Activated naive CD4-positive, alpha-beta T cell treated with anti-CD3 and anti-CD28 coated beads for 36 hours (primary cell): ENCODE measurements around the gene H19. TPM values are rescaled to one million over a fixed set of nuclear protein-coding genes. Genes with fewer than 3 reads are reported as not detected.

Source experiments
- CTCF ChIA-PET: fragments of 350-600 bp; sonication (Branson Sonifier 250); formaldehyde crosslinking; loops from one replicate; lab custom pipeline; 2021; ENCODE audit warnings: antibody characterized with exemption; lab: Charles Lee
- DNase-seq: peaks from one replicate; pipeline ENCODE4 v3.0.0-alpha.2; 2020
- H3K27ac Mint-ChIP-seq: one replicate; pipeline ENCODE4 v1.8.0; 2021; ENCODE audit warnings: mild to moderate bottlenecking, mixed read lengths
- H3K27me3 Mint-ChIP-seq: one replicate; pipeline ENCODE4 v1.8.0; 2021; ENCODE audit warnings: low read depth, mixed read lengths
- H3K36me3 Mint-ChIP-seq: one replicate; pipeline ENCODE4 v1.8.0; 2021; ENCODE audit warnings: low read depth, mixed read lengths
- H3K4me1 Mint-ChIP-seq: one replicate; pipeline ENCODE4 v1.8.0; 2021; ENCODE audit warnings: low read depth, mixed read lengths
- H3K4me3 Mint-ChIP-seq: one replicate; pipeline ENCODE4 v1.8.0; 2021; ENCODE audit warnings: mild to moderate bottlenecking, moderate library complexity, mixed read lengths
- H3K9me3 Mint-ChIP-seq: one replicate; pipeline ENCODE4 v1.8.0; 2021; ENCODE audit warnings: mixed read lengths
- intact Hi-C: fragments of 100-400 bp; cut with micrococcal nuclease; formaldehyde crosslinking; loops from one replicate; pipeline ENCODE4 v1.15.1; 2023
- total RNA-seq, 2 experiments: library from RNA; stranded (reverse); gene quantifications; one replicate each; pipeline ENCODE4 v1.2.3, GENCODE V29; 2021

H19 gene
- total RNA-seq, 2 experiments from 2014 or later: not detected

DNA sequence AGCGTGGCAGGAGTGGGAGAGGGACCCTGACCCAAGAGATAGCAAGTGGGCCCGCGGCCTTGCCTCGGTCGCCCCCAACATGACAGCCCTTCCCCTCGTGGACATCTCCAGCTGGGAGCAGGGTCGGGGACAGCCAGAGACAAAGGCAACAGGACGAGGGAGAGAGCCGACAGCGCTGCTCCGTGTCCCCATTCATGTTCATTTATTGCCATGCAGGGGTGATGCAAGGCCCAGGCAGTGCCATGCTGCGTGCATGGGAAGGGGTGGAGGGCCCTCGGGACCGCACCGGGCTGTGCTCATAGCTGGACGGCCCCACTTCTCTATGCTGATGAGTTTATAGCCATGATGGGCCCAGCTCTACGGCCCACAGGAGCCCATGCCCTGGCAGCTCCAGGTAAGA lies 37.9 kb downstream of the H19 start:
- no peak for DNase-seq
- intact Hi-C loops: no loop called here
- Mint-ChIP-seq H3K27ac (no peak overlapping the region), H3K36me3 (no peaks in the 10 kb centered on the region), H3K9me3 (no peaks in the 10 kb centered on the region), H3K4me1 (no peaks in the 10 kb centered on the region), H3K4me3 (no peak overlapping the region), H3K27me3 (no peaks in the 10 kb centered on the region)
- CTCF ChIA-PET: interaction anchor here (0.6 to 1.0 kb wide), 2 partner anchors 78 to 313 kb away, joined by 3 to 4 read pairs; no protein-coding TSS in a partner anchor

- H3K27ac Mint-ChIP-seq: no peak overlapping the region
- H3K27me3 Mint-ChIP-seq: no peaks in the 10 kb centered on the region
- no peaks in the 10 kb centered on the region for H3K36me3 Mint-ChIP-seq
- CTCF ChIA-PET: interaction anchor here (0.6 kb wide), 1 partner anchor 201 kb away, joined by 3 read pairs; no protein-coding TSS in a partner anchor
- no peaks in the 10 kb centered on the region for H3K9me3 Mint-ChIP-seq
- no peaks in the 10 kb centered on the region for H3K4me1 Mint-ChIP-seq
- no peak overlapping the region for H3K4me3 Mint-ChIP-seq
- no peak for DNase-seq
- intact Hi-C loops: no loop called here
Measured at GRCh38 chr11:1958367-1958766, 39.3 kb downstream of the H19 start.

DNA sequence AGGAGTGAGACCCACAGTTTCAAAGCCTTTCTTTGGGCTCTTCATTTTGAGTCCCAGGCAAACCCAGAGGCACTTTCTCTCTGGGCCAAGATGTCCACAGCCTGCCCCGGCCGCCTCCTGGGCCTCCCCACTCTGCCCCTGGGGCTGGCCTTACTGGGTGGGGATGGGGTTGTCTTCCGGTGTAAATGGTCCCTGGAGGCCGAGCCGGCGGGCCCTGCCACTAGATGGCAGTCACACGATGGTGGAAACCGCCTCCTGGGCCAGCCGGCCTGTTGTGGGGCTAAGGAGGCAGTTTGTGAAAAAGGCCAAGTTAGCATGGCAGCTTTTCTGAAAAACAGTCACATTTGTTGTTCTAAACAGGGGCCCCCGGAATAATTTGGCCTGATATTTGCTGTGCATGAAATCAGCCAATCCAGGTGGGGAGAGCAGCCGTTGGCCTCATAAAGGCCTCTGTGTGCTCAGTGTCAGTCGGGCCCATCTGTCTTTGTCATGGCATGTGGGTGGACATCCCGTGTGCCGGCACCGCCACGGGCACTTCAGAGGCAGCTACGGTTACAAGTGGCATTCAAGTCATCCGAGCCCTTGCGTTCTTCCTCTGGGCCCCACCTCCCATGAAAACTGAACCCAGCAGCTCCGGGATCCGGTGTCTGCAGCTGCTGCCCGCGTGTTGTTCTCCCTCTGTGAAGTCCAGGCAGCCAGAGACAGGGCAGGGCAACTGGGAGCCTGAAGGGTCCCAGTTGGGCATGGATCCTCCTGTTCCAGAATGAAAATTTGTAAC lies 44.0 kb downstream of the H19 start:
- intact Hi-C loops: no loop called here
- Mint-ChIP-seq H3K27ac (no peak overlapping the region), H3K4me1 (no peaks in the 10 kb centered on the region), H3K36me3 (no peaks in the 10 kb centered on the region), H3K9me3 (no peaks in the 10 kb centered on the region), H3K27me3 (no peaks in the 10 kb centered on the region), H3K4me3 (no peak overlapping the region)
- CTCF ChIA-PET: interaction anchor here (2.4 kb wide), 1 partner anchor 198 kb away, joined by 8 read pairs; no protein-coding TSS in a partner anchor
- peak; percentile 4 for DNase-seq

DNA sequence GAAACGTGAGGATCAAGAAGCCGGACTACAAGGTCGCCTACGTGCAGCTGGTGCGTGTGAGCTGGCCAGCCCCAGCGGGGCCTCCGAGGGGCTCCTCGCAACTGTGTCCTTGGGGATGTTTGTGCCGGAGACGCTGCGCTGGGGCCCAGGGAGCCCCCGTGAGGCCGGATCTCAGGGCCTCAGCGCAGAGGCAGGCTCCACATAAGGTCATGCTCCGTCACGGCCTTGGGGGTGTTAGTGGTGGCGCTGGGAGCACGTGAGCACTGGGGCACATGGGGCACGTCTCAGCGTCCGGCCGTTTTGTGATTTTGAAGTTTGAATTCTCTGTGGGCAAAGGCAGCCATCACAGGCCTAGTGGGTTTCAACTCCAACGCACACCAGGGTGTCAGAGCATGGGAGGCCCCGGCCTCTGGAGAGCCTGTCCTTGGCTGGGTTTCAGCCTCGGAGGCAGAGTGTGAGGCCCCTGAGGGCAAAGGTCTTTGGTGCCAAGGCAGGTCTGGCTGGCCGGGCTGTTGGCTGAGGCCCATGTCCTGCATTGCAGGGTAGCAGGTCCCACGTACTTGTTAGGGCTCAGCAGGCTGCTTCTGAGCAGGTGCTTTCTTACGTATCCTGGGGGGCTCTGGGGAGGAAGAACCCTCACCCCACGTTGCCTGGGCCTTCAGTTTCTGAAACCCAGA lies 44.7 kb downstream of the H19 start:
- intact Hi-C loops: no loop called here
- Mint-ChIP-seq H3K9me3 (no peaks in the 10 kb centered on the region), H3K36me3 (no peaks in the 10 kb centered on the region), H3K27ac (no peak overlapping the region), H3K27me3 (no peaks in the 10 kb centered on the region), H3K4me3 (no peak overlapping the region), H3K4me1 (no peaks in the 10 kb centered on the region)
- DNase-seq: no peak
- CTCF ChIA-PET: no interaction called here

GRCh38 chr11:1949922-1950321 lies 47.7 kb downstream of the H19 start:
- H3K4me1 Mint-ChIP-seq: no peaks in the 10 kb centered on the region
- no peaks in the 10 kb centered on the region for H3K36me3 Mint-ChIP-seq
- H3K27me3 Mint-ChIP-seq: no peaks in the 10 kb centered on the region
- H3K27ac Mint-ChIP-seq: no peak overlapping the region
- intact Hi-C loops: no loop called here
- no peak overlapping the region for H3K4me3 Mint-ChIP-seq
- no peaks in the 10 kb centered on the region for H3K9me3 Mint-ChIP-seq
- CTCF ChIA-PET: interaction anchor here (1.0 kb wide), 1 partner anchor 200 kb away, joined by 3 read pairs; no protein-coding TSS in a partner anchor
- no peak for DNase-seq

DNA sequence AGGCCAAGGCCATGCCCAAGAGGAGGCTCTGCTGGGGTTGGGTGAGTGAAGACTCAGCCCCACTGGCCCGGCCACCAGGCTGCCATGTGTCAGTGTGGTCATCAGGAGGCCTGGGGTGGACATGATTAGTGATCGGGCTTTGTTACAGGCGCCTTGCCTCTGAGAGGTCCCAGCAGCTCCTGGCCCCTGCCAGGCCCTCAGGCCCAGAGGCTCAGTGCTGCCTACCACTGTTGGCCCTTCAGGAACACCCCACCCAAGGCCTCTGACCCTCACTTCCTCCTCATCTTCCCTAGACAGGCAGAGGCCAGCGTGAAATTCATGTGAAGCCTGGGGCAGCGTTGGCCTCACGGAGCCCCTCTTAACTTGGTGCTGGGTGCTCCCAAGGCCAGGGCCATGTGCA lies 48.3 kb downstream of the H19 start:
- no peak for DNase-seq
- no peak overlapping the region for H3K27ac Mint-ChIP-seq
- no peaks in the 10 kb centered on the region for H3K27me3 Mint-ChIP-seq
- H3K4me1 Mint-ChIP-seq: no peaks in the 10 kb centered on the region
- no peaks in the 10 kb centered on the region for H3K36me3 Mint-ChIP-seq
- CTCF ChIA-PET: interaction anchor here (0.5 to 2.1 kb wide), 5 partner anchors 32 to 296 kb away, joined by 3 to 7 read pairs (median 4); no protein-coding TSS in a partner anchor
- intact Hi-C loops: no loop called here
- H3K9me3 Mint-ChIP-seq: no peaks in the 10 kb centered on the region
- no peak overlapping the region for H3K4me3 Mint-ChIP-seq

GRCh38 chr11:1948389-1948788 lies 49.3 kb downstream of the H19 start:
- Mint-ChIP-seq H3K27ac (no peak overlapping the region), H3K27me3 (no peaks in the 10 kb centered on the region), H3K9me3 (no peaks in the 10 kb centered on the region), H3K36me3 (no peaks in the 10 kb centered on the region), H3K4me3 (peak overlapping the region; percentile 39), H3K4me1 (no peaks in the 10 kb centered on the region)
- intact Hi-C loops: no loop called here
- CTCF ChIA-PET: interaction anchor here (0.8 to 2.1 kb wide), 5 partner anchors 31 to 66 kb away, joined by 3 to 7 read pairs (median 3); no protein-coding TSS in a partner anchor
- DNase-seq: peak; percentile 2

GRCh38 chr11:1947592-1948237 lies 49.9 kb downstream of the H19 start:
- Mint-ChIP-seq H3K36me3 (no peaks in the 10 kb centered on the region), H3K9me3 (no peaks in the 10 kb centered on the region), H3K27me3 (no peaks in the 10 kb centered on the region), H3K4me3 (no peak overlapping the region), H3K4me1 (no peaks in the 10 kb centered on the region), H3K27ac (no peak overlapping the region)
- CTCF ChIA-PET: interaction anchor here (1.6 to 2.1 kb wide), 3 partner anchors 54 to 66 kb away, joined by 3 to 7 read pairs (median 5); no protein-coding TSS in a partner anchor
- no peak for DNase-seq
- intact Hi-C loops: no loop called here

GRCh38 chr11:1946812-1947484 lies 50.7 kb downstream of the H19 start, which contains the start of gene MRPL23:
Gene MRPL23 (plus strand): TSS chr11:1947332. CDS start chr11:1947363, 31 bp downstream.
- CTCF ChIA-PET: interaction anchor here (0.7 to 1.0 kb wide), 2 partner anchors 65 to 100 kb away, joined by 3 read pairs; no protein-coding TSS in a partner anchor
- Mint-ChIP-seq H3K27me3 (no peaks in the 10 kb centered on the region), H3K27ac (no peak within 1 kb of the TSS), H3K4me3 (no peak within 1 kb of the TSS), H3K9me3 (no peaks in the 10 kb centered on the region), H3K36me3 (no peaks in the 10 kb centered on the region), H3K4me1 (no peaks in the 10 kb centered on the region)
- DNase-seq: peak; percentile 5
- intact Hi-C loops: no loop called here
